HG02759 (cell line): ENCODE data around the gene QPCT.

Experiments used
- ATAC-seq: cut with Tn5 transposase; IDR thresholded peaks from one replicate; pipeline ENCODE4 v1.9.1; 2021; ENCODE audit warnings: mild to moderate bottlenecking, moderate library complexity; ENCODE audit not compliant: unreplicated experiment

Gene QPCT

GRCh38 chr2:37324786-37325624 is 19.4 kb upstream of the QPCT start, which contains the start of gene PRKD3:
Gene PRKD3, minus strand, starts transcription at chr2:37324833. Its CDS starts 8,309 bp downstream, at chr2:37316524.
- peak; percentile 85 for ATAC-seq

GRCh38 chr2:37325625-37326071 is 18.8 kb upstream of the QPCT start:
- no peak for ATAC-seq

- ATAC-seq: no peak
These were observed 18.1 kb upstream of the QPCT start for GRCh38 chr2:37326285-37326684.

GRCh38 chr2:37326866-37327634 is 17.4 kb upstream of the QPCT start:
- ATAC-seq: no peak

- no peak for ATAC-seq
These were observed 13.7 kb upstream of the QPCT start for GRCh38 chr2:37330681-37331080.

- no peak for ATAC-seq
These were observed 11.9 kb upstream of the QPCT start for GRCh38 chr2:37332560-37332959.

- no peak for ATAC-seq
These were observed 11.2 kb upstream of the QPCT start for GRCh38 chr2:37333256-37333655.

- ATAC-seq: no peak
These were observed 8.8 kb upstream of the QPCT start for GRCh38 chr2:37335604-37336003.

- ATAC-seq: no peak
These were observed 6.7 kb upstream of the QPCT start for GRCh38 chr2:37337620-37338280.

GRCh38 chr2:37338933-37339332 is 5.5 kb upstream of the QPCT start:
- no peak for ATAC-seq

GRCh38 chr2:37340637-37341036 is 3.8 kb upstream of the QPCT start:
- no peak for ATAC-seq

GRCh38 chr2:37342591-37343220 is 1.7 kb upstream of the QPCT start:
- ATAC-seq: no peak

GRCh38 chr2:37343537-37344434 is 644 bp upstream of the QPCT start:
- ATAC-seq: no peak

GRCh38 chr2:37348155-37348554 is 3.7 kb downstream of the QPCT start:
- no peak for ATAC-seq

GRCh38 chr2:37349231-37349860 is 4.9 kb downstream of the QPCT start:
- ATAC-seq: no peak

- peak; percentile 84 for ATAC-seq
These were observed 5.6 kb downstream of the QPCT start for GRCh38 chr2:37350034-37350433.

- ATAC-seq: no peak
These were observed 10.1 kb downstream of the QPCT start for GRCh38 chr2:37354531-37354930.

GRCh38 chr2:37355735-37356134 is 11.3 kb downstream of the QPCT start:
- ATAC-seq: no peak

GRCh38 chr2:37356299-37356698 is 11.9 kb downstream of the QPCT start:
- ATAC-seq: no peak
